OCI-LY7 (cell line): ENCODE data around the gene EDEM2. TPM values are rescaled to one million over a fixed set of nuclear protein-coding genes. Genes with fewer than 3 reads are reported as not detected.

Experiments used
- BruUV-seq: library from RNA; stranded (reverse); fragments of 400-500 nt; replicated peaks from 2 replicates; lab custom pipeline; 2021; lab: Mats Ljungman, UMichigan
- CTCF ChIA-PET: fragments of 300-600 bp; sonication (Branson Sonifier 250); formaldehyde crosslinking; loops from one replicate; lab custom pipeline; 2022; ENCODE audit warnings: antibody characterized with exemption; ENCODE audit not compliant: unreplicated experiment; lab: Charles Lee
- POLR2A ChIA-PET: fragments of 300-600 bp; sonication (Branson Sonifier 250); formaldehyde crosslinking; loops from one replicate; lab custom pipeline; 2022; ENCODE audit warnings: antibody characterized with exemption; lab: Charles Lee
- DNase-seq: peaks from one replicate; pipeline ENCODE4 v3.0.0-alpha.2; 2015; ENCODE audit warnings: low spot score
- H2AFZ ChIP-seq: fragments of 200-600 bp; sonication (generic), shearing (Covaris generic); 2 replicates; pipeline ENCODE4 v1.6.1; 2014; ENCODE audit warnings: mild to moderate bottlenecking, antibody characterized with exemption, low read length, moderate library complexity
- H3K27ac ChIP-seq: fragments of 200-600 bp; sonication (generic); 2 replicates; pipeline ENCODE4 v1.5.1; 2014; ENCODE audit warnings: mixed run types, low read depth, mild to moderate bottlenecking, moderate library complexity, low read length, inconsistent platforms; ENCODE audit not compliant: poor library complexity, severe bottlenecking
- H3K36me3 ChIP-seq: fragments of 200-600 bp; sonication (generic); 2 replicates; pipeline ENCODE4 v1.6.1; 2014; ENCODE audit warnings: mild to moderate bottlenecking, antibody characterized with exemption, low read length, moderate library complexity, mixed read lengths; ENCODE audit not compliant: insufficient read depth
- H3K4me1 ChIP-seq: fragments of 200-600 bp; sonication (generic); 2 replicates; pipeline ENCODE4 v1.5.1; 2014; ENCODE audit warnings: mild to moderate bottlenecking, low read length; ENCODE audit not compliant: insufficient read depth, poor library complexity, severe bottlenecking
- H3K4me2 ChIP-seq: fragments of 200-600 bp; sonication (generic); 2 replicates; pipeline ENCODE4 v1.6.1; 2014; ENCODE audit warnings: mild to moderate bottlenecking, low read length
- H3K4me3 ChIP-seq: fragments of 200-600 bp; sonication (generic); 2 replicates; pipeline ENCODE4 v1.5.1; 2014; ENCODE audit warnings: mild to moderate bottlenecking, low read depth, low read length; ENCODE audit not compliant: poor library complexity, severe bottlenecking
- H3K79me2 ChIP-seq: fragments of 200-600 bp; sonication (generic); 2 replicates; pipeline ENCODE4 v1.6.1; 2016; ENCODE audit warnings: low read depth, mild to moderate bottlenecking, low read length, moderate library complexity, mixed read lengths; ENCODE audit not compliant: insufficient read depth
- H3K9me2 ChIP-seq: fragments of 200-600 bp; sonication (generic); 2 replicates; pipeline ENCODE4 v1.6.1; 2016; ENCODE audit warnings: mild to moderate bottlenecking, low read length, mixed read lengths; ENCODE audit not compliant: insufficient read depth
- H3K9me3 ChIP-seq: fragments of 200-600 bp; sonication (generic); 2 replicates; pipeline ENCODE4 v1.6.1; 2014; ENCODE audit warnings: mild to moderate bottlenecking, mixed run types, low read length, mixed read lengths
- H4K20me1 ChIP-seq: fragments of 200-600 bp; sonication (generic); 2 replicates; pipeline ENCODE4 v1.6.1; 2014; ENCODE audit warnings: mild to moderate bottlenecking, antibody characterized with exemption, low read length, moderate library complexity, mixed read lengths; ENCODE audit not compliant: insufficient read depth
- EZH2phosphoT487 ChIP-seq: fragments of 200-600 bp; sonication (generic); IDR thresholded peaks from 2 replicates; pipeline ENCODE4 v1.6.1; 2018; ENCODE audit warnings: low read depth, borderline replicate concordance, mild to moderate bottlenecking, mixed run types, antibody characterized with exemption, low read length, moderate library complexity, mixed read lengths
- intact Hi-C: fragments of 100-400 bp; cut with micrococcal nuclease; formaldehyde crosslinking; loops from one replicate; pipeline ENCODE4 v1.10.0; 2022; ENCODE audit not compliant: unreplicated experiment
- total RNA-seq, 2 experiments: library from RNA; depleted of rRNA in 1 of 2; stranded (reverse); fragments of >200 nt in 1 of 2; shearing (Covaris generic) in 1 of 2; gene quantifications; 2 replicates each; pipeline ENCODE4 v1.2.3, GENCODE V29; 2014 to 2022
- TF ChIP-seq, protein P1 (sequence below): fragments of 200-600 bp; sonication (generic); conservative IDR thresholded peaks from 2 replicates; pipeline ENCODE4 v1.5.1; 2014; ENCODE audit warnings: mild to moderate bottlenecking, antibody characterized with exemption, low read length, moderate library complexity, mixed read lengths

Gene EDEM2
- total RNA-seq, 2 experiments from 2014 or later: 19.1 to 23.0 TPM

- Histone ChIP-seq H3K36me3 (no peaks in the 10 kb centered on the region), H3K9me3 (no peaks in the 10 kb centered on the region), H3K4me1 (no peaks in the 10 kb centered on the region), H3K79me2 (no peaks in the 10 kb centered on the region), H4K20me1 (no peaks in the 10 kb centered on the region), H3K4me3 (no peak overlapping the region), H3K27ac (no peak overlapping the region), H2AFZ (no peak overlapping the region), H3K9me2 (no peaks in the 10 kb centered on the region), H3K4me2 (no peak overlapping the region)
- ChIA-PET CTCF (interaction anchor here (0.5 kb wide), 1 partner anchor 35 kb away, joined by 4 read pairs; no protein-coding TSS in a partner anchor), POLR2A (interaction anchor here (0.6 to 0.7 kb wide), 2 partner anchors 26 to 83 kb away, joined by 4 read pairs; no protein-coding TSS in a partner anchor)
- no TSS peak for BruUV-seq
- TF ChIP-seq EZH2phosphoT487: no peak
- TF ChIP-seq, protein P1, sequence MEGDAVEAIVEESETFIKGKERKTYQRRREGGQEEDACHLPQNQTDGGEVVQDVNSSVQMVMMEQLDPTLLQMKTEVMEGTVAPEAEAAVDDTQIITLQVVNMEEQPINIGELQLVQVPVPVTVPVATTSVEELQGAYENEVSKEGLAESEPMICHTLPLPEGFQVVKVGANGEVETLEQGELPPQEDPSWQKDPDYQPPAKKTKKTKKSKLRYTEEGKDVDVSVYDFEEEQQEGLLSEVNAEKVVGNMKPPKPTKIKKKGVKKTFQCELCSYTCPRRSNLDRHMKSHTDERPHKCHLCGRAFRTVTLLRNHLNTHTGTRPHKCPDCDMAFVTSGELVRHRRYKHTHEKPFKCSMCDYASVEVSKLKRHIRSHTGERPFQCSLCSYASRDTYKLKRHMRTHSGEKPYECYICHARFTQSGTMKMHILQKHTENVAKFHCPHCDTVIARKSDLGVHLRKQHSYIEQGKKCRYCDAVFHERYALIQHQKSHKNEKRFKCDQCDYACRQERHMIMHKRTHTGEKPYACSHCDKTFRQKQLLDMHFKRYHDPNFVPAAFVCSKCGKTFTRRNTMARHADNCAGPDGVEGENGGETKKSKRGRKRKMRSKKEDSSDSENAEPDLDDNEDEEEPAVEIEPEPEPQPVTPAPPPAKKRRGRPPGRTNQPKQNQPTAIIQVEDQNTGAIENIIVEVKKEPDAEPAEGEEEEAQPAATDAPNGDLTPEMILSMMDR: no peak
- intact Hi-C loops: no loop called here
- no peak for DNase-seq
Measured at GRCh38 chr20:35111141-35111888, 35.8 kb downstream of the EDEM2 start.

GRCh38 chr20:35108921-35109320, 38.2 kb downstream of the EDEM2 start:
- BruUV-seq: no TSS peak
- H3K79me2 ChIP-seq: no peaks in the 10 kb centered on the region
- no peaks in the 10 kb centered on the region for H4K20me1 ChIP-seq
- no peak for TF ChIP-seq EZH2phosphoT487
- TF ChIP-seq, protein P1: no peak
- H3K9me3 ChIP-seq: no peaks in the 10 kb centered on the region
- intact Hi-C loops: no loop called here
- no peak overlapping the region for H3K27ac ChIP-seq
- H3K36me3 ChIP-seq: no peaks in the 10 kb centered on the region
- H2AFZ ChIP-seq: no peak overlapping the region
- ChIA-PET POLR2A (no interaction called here), CTCF (no interaction called here)
- H3K4me2 ChIP-seq: no peak overlapping the region
- no peaks in the 10 kb centered on the region for H3K4me1 ChIP-seq
- H3K4me3 ChIP-seq: no peak overlapping the region
- H3K9me2 ChIP-seq: no peaks in the 10 kb centered on the region
- DNase-seq: no peak

DNA sequence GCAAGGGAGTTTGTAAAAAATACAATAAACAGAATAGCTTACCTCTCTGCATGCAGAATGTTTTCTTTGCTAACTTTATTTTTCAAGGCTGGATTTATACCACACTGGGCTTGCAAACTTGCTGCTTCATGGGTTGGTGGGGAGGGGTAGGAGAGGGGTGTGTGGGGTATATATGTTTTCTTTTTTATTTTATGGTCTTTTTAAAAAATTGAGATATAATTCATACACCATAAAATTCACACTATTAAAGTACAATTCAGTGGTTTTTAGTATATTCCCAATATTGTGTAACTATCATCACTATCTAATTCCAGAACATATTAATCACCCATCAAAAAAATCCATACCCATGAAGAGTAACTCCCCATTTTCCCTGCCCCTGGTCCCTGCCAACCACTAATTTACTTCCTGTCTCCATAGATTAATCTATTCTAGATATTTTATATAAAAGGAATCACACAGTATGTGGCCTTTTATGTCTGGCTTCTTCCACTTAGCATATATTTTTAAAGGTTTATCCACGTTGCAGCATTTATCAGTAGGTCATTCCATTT, 40.2 kb downstream of the EDEM2 start:
- H3K4me3 ChIP-seq: no peak overlapping the region
- ChIA-PET POLR2A (no interaction called here), CTCF (no interaction called here)

More for the DNA sequence above, 40.2 kb downstream of the EDEM2 start:
- DNase-seq: no peak
- H3K4me1 ChIP-seq: no peaks in the 10 kb centered on the region
- intact Hi-C loops: no loop called here
- no peak overlapping the region for H2AFZ ChIP-seq
- no peaks in the 10 kb centered on the region for H3K36me3 ChIP-seq
- H4K20me1 ChIP-seq: no peaks in the 10 kb centered on the region
- no peaks in the 10 kb centered on the region for H3K9me3 ChIP-seq
- no peaks in the 10 kb centered on the region for H3K79me2 ChIP-seq
- H3K4me2 ChIP-seq: no peak overlapping the region
- TF ChIP-seq, protein P1: no peak
- TF ChIP-seq EZH2phosphoT487: no peak
- no peak overlapping the region for H3K27ac ChIP-seq
- no TSS peak for BruUV-seq
- H3K9me2 ChIP-seq: no peaks in the 10 kb centered on the region
